HepG2 (cell line): ENCODE results near the gene LSM12. TPM values are rescaled to one million over a fixed set of nuclear protein-coding genes. Genes with fewer than 3 reads are reported as not detected.

ENCODE experiments used
- ATAC-seq: fragments of 200-7000 bp; cut with Tn5 transposase; 3 replicates; pipeline ENCODE4 v1.9.1; 2020; ENCODE audit warnings: mild to moderate bottlenecking, moderate library complexity
- BruUV-seq: library from RNA; stranded (reverse); fragments of 400-500 nt; replicated peaks from 2 replicates; lab custom pipeline; 2021; lab: Mats Ljungman, UMichigan
- CTCF ChIA-PET: fragments of 300-600 bp; formaldehyde crosslinking; extraction: SDS; loops from one replicate; lab custom pipeline; 2021; ENCODE audit warnings: low total read pairs, inconsistent platforms, low intra/inter-chr PET ratio; lab: Yijun Ruan, JAX
- POLR2A ChIA-PET: fragments of 350-600 bp; sonication (Branson Sonifier 250); formaldehyde crosslinking; loops from one replicate; lab custom pipeline; 2020; ENCODE audit warnings: antibody characterized with exemption, inconsistent platforms; lab: Yijun Ruan, JAX
- DNase-seq: peaks from one replicate; pipeline ENCODE4 v3.0.0-alpha.2; 2015; ENCODE audit warnings: low spot score
- FAIRE-seq: peaks from 3 replicates; lab custom pipeline; 2011; peaks lifted over from hg19 to GRCh38; lab: Jason Lieb, UNC
- H2AFZ ChIP-seq: one replicate; pipeline ENCODE4 v1.6.1; 2011; ENCODE audit warnings: low read length, inconsistent platforms
- H3K27ac ChIP-seq: fragments of 300-600 bp; 3 replicates; pipeline ENCODE4 v1.8.0; 2011; ENCODE audit warnings: mixed run types, mild to moderate bottlenecking, mixed read lengths, low read length, inconsistent platforms; ENCODE audit not compliant: insufficient read depth; ENCODE audit errors: extremely low read length
- H3K27me3 ChIP-seq, 2 experiments: fragments of 200-600 bp in 1 of 2; 2 replicates in 1 of 2; 3 replicates in 1 of 2; pipeline versions ENCODE4 v1.6.0 to v1.8.0; 2011; ENCODE audit warnings: low read length in 2 of 2, mild to moderate bottlenecking in 2 of 2, moderate library complexity in 2 of 2, inconsistent platforms in 1 of 2; ENCODE audit not compliant: insufficient read depth in 2 of 2, control insufficient read depth in 1 of 2
- H3K36me3 ChIP-seq, 2 experiments: fragments of 200-600 bp in 1 of 2; replicated peaks in 1 of 2; 2 replicates in 1 of 2; 3 replicates in 1 of 2; pipeline versions ENCODE4 v1.5.1 to v1.8.0; 2011; ENCODE audit warnings: low read length in 2 of 2, inconsistent platforms in 1 of 2; ENCODE audit not compliant: insufficient read depth in 2 of 2, control insufficient read depth in 1 of 2
- H3K4me1 ChIP-seq: 2 replicates; pipeline ENCODE4 v1.5.1; 2012; ENCODE audit warnings: low read length, inconsistent platforms; ENCODE audit not compliant: insufficient read depth
- H3K4me2 ChIP-seq: 2 replicates; pipeline ENCODE4 v1.6.0; 2011; ENCODE audit warnings: low read depth, low read length, inconsistent platforms
- H3K4me3 ChIP-seq, 3 experiments: fragments of 200-600 bp in 1 of 3; sonication (generic), shearing (Covaris generic) in 1 of 3; replicated peaks in 1 of 3; 2 replicates each; pipeline ENCODE4 v1.5.1; 2011 to 2016; ENCODE audit warnings: low read length in 3 of 3, inconsistent platforms in 2 of 3, low read depth in 2 of 3, mild to moderate bottlenecking in 2 of 3, control low read depth in 1 of 3, mixed read lengths in 1 of 3; ENCODE audit not compliant: insufficient read depth in 1 of 3
- H3K79me2 ChIP-seq: one replicate; pipeline ENCODE4 v1.6.1; 2011; ENCODE audit warnings: low read length, inconsistent platforms; ENCODE audit not compliant: insufficient read depth
- H3K9ac ChIP-seq: 2 replicates; pipeline ENCODE4 v1.6.0; 2011; ENCODE audit warnings: mild to moderate bottlenecking, low read depth, low read length, inconsistent platforms; ENCODE audit not compliant: insufficient read depth
- H3K9me3 ChIP-seq: 2 replicates; pipeline ENCODE4 v1.5.1; 2012; ENCODE audit warnings: mild to moderate bottlenecking, low read length
- H4K20me1 ChIP-seq: 2 replicates; pipeline ENCODE4 v1.6.0; 2011; ENCODE audit warnings: inconsistent platforms, mild to moderate bottlenecking, low read length, moderate library complexity; ENCODE audit not compliant: insufficient read depth
- CENPT ChIP-seq: sonication (generic); formaldehyde crosslinking; IDR thresholded peaks from 2 replicates; pipeline ENCODE4 v1.8.0; 2022; ENCODE audit warnings: low read depth, mild to moderate bottlenecking, moderate library complexity, missing genetic modification reagents
- GATAD2A ChIP-seq: IDR thresholded peaks from 2 replicates; pipeline ENCODE4 v1.6.1; 2016
- HMGA1 ChIP-seq: sonication (generic); formaldehyde crosslinking; conservative IDR thresholded peaks from 2 replicates; pipeline ENCODE4 v1.4.0; 2020; ENCODE audit warnings: missing genetic modification reagents
- KDM2A ChIP-seq: sonication (generic); formaldehyde crosslinking; IDR thresholded peaks from 2 replicates; pipeline ENCODE4 v1.4.0; 2020; ENCODE audit warnings: low read depth, missing genetic modification reagents, borderline replicate concordance
- MIER3 ChIP-seq: IDR thresholded peaks from 2 replicates; pipeline ENCODE4 v1.6.1; 2016; ENCODE audit warnings: missing compliant biosample characterization, borderline replicate concordance
- TEAD3 ChIP-seq: optimal IDR thresholded peaks from 2 replicates; pipeline ENCODE3; 2016; ENCODE audit warnings: borderline replicate concordance
- ZBTB21 ChIP-seq: sonication (generic); formaldehyde crosslinking; IDR thresholded peaks from 2 replicates; pipeline ENCODE4 v1.4.0; 2020; ENCODE audit warnings: missing genetic modification reagents
- ZBTB3 ChIP-seq: sonication (generic); formaldehyde crosslinking; IDR thresholded peaks from 2 replicates; pipeline ENCODE4 v1.4.0; 2020; ENCODE audit warnings: low read depth, mild to moderate bottlenecking, moderate library complexity, missing genetic modification reagents, borderline replicate concordance
- ZNF329 ChIP-seq: sonication (generic); formaldehyde crosslinking; IDR thresholded peaks from 2 replicates; pipeline ENCODE4 v1.9.0; 2021; ENCODE audit warnings: low read depth, mild to moderate bottlenecking, missing genetic modification reagents
- ZNF33A ChIP-seq: sonication (generic); formaldehyde crosslinking; IDR thresholded peaks from 2 replicates; pipeline ENCODE4 v1.5.1; 2020; ENCODE audit warnings: missing genetic modification reagents, mild to moderate bottlenecking, moderate library complexity, borderline replicate concordance
- ZNF432 ChIP-seq: sonication (generic); formaldehyde crosslinking; IDR thresholded peaks from 2 replicates; pipeline ENCODE4 v1.5.0; 2020; ENCODE audit warnings: missing genetic modification reagents, mild to moderate bottlenecking, borderline replicate concordance
- ZNF468 ChIP-seq: sonication (generic); formaldehyde crosslinking; IDR thresholded peaks from 2 replicates; pipeline ENCODE4 v1.8.0; 2022; ENCODE audit warnings: mild to moderate bottlenecking, moderate library complexity, missing genetic modification reagents
- ZNF619 ChIP-seq: sonication (generic); formaldehyde crosslinking; IDR thresholded peaks from 2 replicates; pipeline ENCODE4 v1.4.0; 2020; ENCODE audit warnings: mild to moderate bottlenecking, missing genetic modification reagents
- ZSCAN9 ChIP-seq: IDR thresholded peaks from 2 replicates; pipeline ENCODE4 v1.6.1; 2016; ENCODE audit warnings: borderline replicate concordance
- WGBS: methylation state at CpG from one replicate; pipeline ENCODE4 v1.1.6; 2017; ENCODE audit warnings: low lambda C conversion rate; 5-methylcytosine and 5-hydroxymethylcytosine counted together
- in situ Hi-C: cut with HindIII; loops from 2 replicates; pipeline ENCODE4 v1.10.0; 2017; ENCODE audit warnings: low pct_unique_long_range_greater_than_20kb; ENCODE audit not compliant: extremely low pct_ligation_motif_present
- intact Hi-C: fragments of 100-400 bp; cut with micrococcal nuclease; formaldehyde crosslinking; loops from one replicate; pipeline ENCODE4 v1.10.0; 2022; ENCODE audit not compliant: unreplicated experiment
- polyA plus RNA-seq, 8 experiments: library from polyadenylated mRNA; depleted of rRNA in 3 of 8; stranded (reverse) in 7 of 8; unstranded in 1 of 8; fragments of >200 nt; fragmentation: Illumina TruSeq in 4 of 8; extraction: Trizol in 4 of 8; gene quantifications; 2 replicates each; pipeline versions ENCODE4 v1.2.1 to v1.2.3, GENCODE V29; 2011 to 2016; ENCODE audit warnings: low read depth in 4 of 8, missing spikeins in 1 of 8, mixed read lengths in 1 of 8; ENCODE audit not compliant: insufficient read depth in 1 of 8
- total RNA-seq, 5 experiments: library from RNA; depleted of rRNA; stranded (reverse); fragments of >200 nt; fragmentation: Illumina TruSeq; extraction: Trizol; gene quantifications; 2 replicates each; pipeline ENCODE4 v1.2.3, GENCODE V29; 2016; ENCODE audit warnings: low read depth in 1 of 5
- TF ChIP-seq, protein P1 (sequence below): sonication (generic); formaldehyde crosslinking; IDR thresholded peaks from 2 replicates; pipeline ENCODE4 v1.4.0; 2020; ENCODE audit warnings: missing genetic modification reagents
- TF ChIP-seq, protein P2 (sequence below): sonication (generic); formaldehyde crosslinking; IDR thresholded peaks from 2 replicates; pipeline ENCODE4 v1.4.0; 2020; ENCODE audit warnings: missing genetic modification reagents
- TF ChIP-seq, protein P3 (sequence below): sonication (generic); formaldehyde crosslinking; IDR thresholded peaks from 2 replicates; pipeline ENCODE4 v1.4.0; 2020; ENCODE audit warnings: missing genetic modification reagents, borderline replicate concordance
- TF ChIP-seq, protein P4 (sequence below): sonication (generic); IDR thresholded peaks from 2 replicates; pipeline ENCODE4 v1.6.1; 2016; ENCODE audit warnings: low read depth, borderline replicate concordance
- TF ChIP-seq, protein P5 (sequence below): IDR thresholded peaks from 2 replicates; pipeline ENCODE4 v1.6.1; 2012; ENCODE audit warnings: low read depth, low read length, improper control_type of control experiment

The LSM12 gene
- total and polyA plus RNA-seq, 2 of the 13 experiments (the other 11 are each of a cell fraction or from before 2014, with no cell fraction given) = 52.8 to 55.7 TPM

DNA sequence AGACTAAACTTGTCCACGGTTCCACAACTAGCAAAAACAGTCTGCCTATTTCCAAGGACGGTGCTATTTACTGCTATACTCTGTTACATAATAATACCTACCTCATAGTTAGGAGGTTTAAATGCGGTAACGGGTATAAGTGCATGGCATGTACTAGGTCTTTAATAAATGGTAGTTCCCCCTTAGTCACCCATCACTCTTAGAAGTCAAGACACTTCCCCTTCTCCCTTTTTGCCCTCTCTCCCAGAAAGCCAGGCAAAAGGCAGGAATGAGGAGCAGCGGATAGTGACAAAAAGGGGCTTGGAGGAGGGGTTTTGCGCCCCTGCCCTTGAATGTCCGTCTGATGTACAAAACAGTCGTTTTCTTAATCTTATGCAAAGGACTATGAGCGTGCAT, 1.1 kb upstream of the LSM12 start:
- Histone ChIP-seq H4K20me1 (no peaks in the 10 kb centered on the region; the same call in 1 of the 2 replicates), H2AFZ (no peak overlapping the region), H3K9me3 (no peaks in the 10 kb centered on the region), H3K36me3 (peaks cover 2 to 16% of the 10 kb centered on the region in 2 experiments; a peak in 4 of 5 replicates), H3K4me1 (peaks cover 62% of the 10 kb centered on the region), H3K27ac (peak overlapping the region; percentile 94), H3K27me3 (peaks cover 0 to 3% of the 10 kb centered on the region in 2 experiments; a peak in 1 of 5 replicates), H3K4me2 (peak overlapping the region; percentile 99), H3K4me3 (peak overlapping the region in 1 of 3 experiments; percentile 90; a peak in 1 of 6 replicates), H3K79me2 (peaks cover 48% of the 10 kb centered on the region), H3K9ac (0 out of 2 replicates have a peak overlapping the region, but pooled peaks have one; percentile 96)
- FAIRE-seq = no peak
- in situ Hi-C loops = no loop called here
- ChIA-PET CTCF (no interaction called here), POLR2A (interaction anchor here (1.7 to 3.1 kb wide), 7 partner anchors 11 to 101 kb away, joined by 6 to 31 read pairs (median 11); partner anchors contain the start of genes HDAC5 and TMEM101)
- intact Hi-C loops = no loop called here
- ATAC-seq = no peak
- WGBS = 68% methylated on average over 9 of the region's 9 CpGs
- no TSS peak for BruUV-seq
- DNase-seq = no peak
- TF ChIP-seq ZSCAN9 (CRISPR knock-in tag) (no peak), ZNF432 (CRISPR knock-in tag) (no peak), KDM2A (CRISPR knock-in tag) (no peak), ZNF33A (CRISPR knock-in tag) (0 out of 2 replicates have a peak, but pooled peaks have one; percentile 30), CENPT (CRISPR knock-in tag) (no peak), ZNF468 (CRISPR knock-in tag) (no peak), ZNF619 (no peak), ZBTB3 (CRISPR knock-in tag) (no peak), GATAD2A (CRISPR knock-in tag) (peak; percentile 5; the same call in 1 of the 2 replicates), ZBTB21 (CRISPR knock-in tag) (no peak), TEAD3 (CRISPR knock-in tag) (no peak), ZNF329 (no peak), MIER3 (no peak), HMGA1 (CRISPR knock-in tag) (no peak)
- TF ChIP-seq, protein P1, sequence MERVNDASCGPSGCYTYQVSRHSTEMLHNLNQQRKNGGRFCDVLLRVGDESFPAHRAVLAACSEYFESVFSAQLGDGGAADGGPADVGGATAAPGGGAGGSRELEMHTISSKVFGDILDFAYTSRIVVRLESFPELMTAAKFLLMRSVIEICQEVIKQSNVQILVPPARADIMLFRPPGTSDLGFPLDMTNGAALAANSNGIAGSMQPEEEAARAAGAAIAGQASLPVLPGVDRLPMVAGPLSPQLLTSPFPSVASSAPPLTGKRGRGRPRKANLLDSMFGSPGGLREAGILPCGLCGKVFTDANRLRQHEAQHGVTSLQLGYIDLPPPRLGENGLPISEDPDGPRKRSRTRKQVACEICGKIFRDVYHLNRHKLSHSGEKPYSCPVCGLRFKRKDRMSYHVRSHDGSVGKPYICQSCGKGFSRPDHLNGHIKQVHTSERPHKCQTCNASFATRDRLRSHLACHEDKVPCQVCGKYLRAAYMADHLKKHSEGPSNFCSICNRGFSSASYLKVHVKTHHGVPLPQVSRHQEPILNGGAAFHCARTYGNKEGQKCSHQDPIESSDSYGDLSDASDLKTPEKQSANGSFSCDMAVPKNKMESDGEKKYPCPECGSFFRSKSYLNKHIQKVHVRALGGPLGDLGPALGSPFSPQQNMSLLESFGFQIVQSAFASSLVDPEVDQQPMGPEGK (CRISPR knock-in tag) = no peak
- TF ChIP-seq, protein P2, sequence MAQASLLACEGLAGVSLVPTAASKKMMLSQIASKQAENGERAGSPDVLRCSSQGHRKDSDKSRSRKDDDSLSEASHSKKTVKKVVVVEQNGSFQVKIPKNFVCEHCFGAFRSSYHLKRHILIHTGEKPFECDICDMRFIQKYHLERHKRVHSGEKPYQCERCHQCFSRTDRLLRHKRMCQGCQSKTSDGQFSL (CRISPR knock-in tag) = no peak
- TF ChIP-seq, protein P3, sequence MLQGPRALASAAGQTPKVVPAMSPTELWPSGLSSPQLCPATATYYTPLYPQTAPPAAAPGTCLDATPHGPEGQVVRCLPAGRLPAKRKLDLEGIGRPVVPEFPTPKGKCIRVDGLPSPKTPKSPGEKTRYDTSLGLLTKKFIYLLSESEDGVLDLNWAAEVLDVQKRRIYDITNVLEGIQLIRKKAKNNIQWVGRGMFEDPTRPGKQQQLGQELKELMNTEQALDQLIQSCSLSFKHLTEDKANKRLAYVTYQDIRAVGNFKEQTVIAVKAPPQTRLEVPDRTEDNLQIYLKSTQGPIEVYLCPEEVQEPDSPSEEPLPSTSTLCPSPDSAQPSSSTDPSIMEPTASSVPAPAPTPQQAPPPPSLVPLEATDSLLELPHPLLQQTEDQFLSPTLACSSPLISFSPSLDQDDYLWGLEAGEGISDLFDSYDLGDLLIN (CRISPR knock-in tag) = no peak
- TF ChIP-seq, protein P4, sequence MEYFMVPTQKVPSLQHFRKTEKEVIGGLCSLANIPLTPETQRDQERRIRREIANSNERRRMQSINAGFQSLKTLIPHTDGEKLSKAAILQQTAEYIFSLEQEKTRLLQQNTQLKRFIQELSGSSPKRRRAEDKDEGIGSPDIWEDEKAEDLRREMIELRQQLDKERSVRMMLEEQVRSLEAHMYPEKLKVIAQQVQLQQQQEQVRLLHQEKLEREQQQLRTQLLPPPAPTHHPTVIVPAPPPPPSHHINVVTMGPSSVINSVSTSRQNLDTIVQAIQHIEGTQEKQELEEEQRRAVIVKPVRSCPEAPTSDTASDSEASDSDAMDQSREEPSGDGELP = no peak
- TF ChIP-seq, protein P5, sequence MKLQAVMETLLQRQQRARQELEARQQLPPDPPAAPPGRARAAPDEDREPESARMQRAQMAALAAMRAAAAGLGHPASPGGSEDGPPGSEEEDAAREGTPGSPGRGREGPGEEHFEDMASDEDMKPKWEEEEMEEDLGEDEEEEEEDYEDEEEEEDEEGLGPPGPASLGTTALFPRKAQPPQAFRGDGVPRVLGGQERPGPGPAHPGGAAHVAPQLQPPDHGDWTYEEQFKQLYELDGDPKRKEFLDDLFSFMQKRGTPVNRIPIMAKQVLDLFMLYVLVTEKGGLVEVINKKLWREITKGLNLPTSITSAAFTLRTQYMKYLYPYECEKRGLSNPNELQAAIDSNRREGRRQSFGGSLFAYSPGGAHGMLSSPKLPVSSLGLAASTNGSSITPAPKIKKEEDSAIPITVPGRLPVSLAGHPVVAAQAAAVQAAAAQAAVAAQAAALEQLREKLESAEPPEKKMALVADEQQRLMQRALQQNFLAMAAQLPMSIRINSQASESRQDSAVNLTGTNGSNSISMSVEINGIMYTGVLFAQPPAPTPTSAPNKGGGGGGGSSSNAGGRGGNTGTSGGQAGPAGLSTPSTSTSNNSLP = no peak
